H1 (cell line): ENCODE results near the gene KAT5. TPM values are rescaled to one million over a fixed set of nuclear protein-coding genes. Genes with fewer than 3 reads are reported as not detected.

Experiments used
- CTCF ChIA-PET: fragments of 300-600 bp; sonication (Branson Sonifier 250); formaldehyde crosslinking; loops from one replicate; lab custom pipeline; 2021; ENCODE audit not compliant: partially characterized antibody; lab: Charles Lee
- POLR2A ChIA-PET: fragments of 300-600 bp; sonication (Branson Sonifier 250); formaldehyde crosslinking; loops from one replicate; lab custom pipeline; 2021; ENCODE audit warnings: inconsistent platforms; ENCODE audit not compliant: partially characterized antibody; lab: Charles Lee
- DNase-seq, 2 experiments: peaks; one replicate each; pipeline versions ENCODE4 v3.0.0 to v3.0.0-alpha.2; 2010 to 2022; ENCODE audit warnings: low spot score in 2 of 2, low read depth in 1 of 2, mixed read lengths in 1 of 2
- FAIRE-seq: peaks from 2 replicates; lab custom pipeline; 2011; peaks lifted over from hg19 to GRCh38; lab: Jason Lieb, UNC
- H2AFZ ChIP-seq: 2 replicates; pipeline ENCODE4 v1.8.1; 2012; ENCODE audit warnings: low read length, inconsistent platforms
- H2AK5ac ChIP-seq: 2 replicates; pipeline ENCODE4 v1.6.1; 2013; ENCODE audit warnings: low read depth, low read length
- H2BK120ac ChIP-seq: replicated peaks from 2 replicates; pipeline ENCODE3; 2013; ENCODE audit warnings: low read depth, low read length, inconsistent platforms
- H2BK12ac ChIP-seq: 2 replicates; pipeline ENCODE4 v1.6.1; 2013; ENCODE audit warnings: low read depth, low read length
- H2BK15ac ChIP-seq: 2 replicates; pipeline ENCODE4 v1.6.1; 2013; ENCODE audit warnings: low read length
- H2BK20ac ChIP-seq: 2 replicates; pipeline ENCODE4 v1.6.1; 2013; ENCODE audit warnings: low read length
- H2BK5ac ChIP-seq: 2 replicates; pipeline ENCODE4 v1.6.1; 2013; ENCODE audit warnings: low read depth, low read length
- H3K14ac ChIP-seq: 2 replicates; pipeline ENCODE4 v1.6.1; 2013; ENCODE audit warnings: inconsistent platforms; ENCODE audit not compliant: insufficient read length
- H3K18ac ChIP-seq: 2 replicates; pipeline ENCODE4 v1.6.1; 2013; ENCODE audit warnings: low read length; ENCODE audit errors: extremely low read depth
- H3K23ac ChIP-seq: 2 replicates; pipeline ENCODE4 v1.6.1; 2013; ENCODE audit warnings: inconsistent platforms; ENCODE audit not compliant: insufficient read length
- H3K23me2 ChIP-seq: 2 replicates; pipeline ENCODE4 v1.6.1; 2013; ENCODE audit warnings: low read depth, low read length
- H3K27ac ChIP-seq: 2 replicates; pipeline ENCODE4 v1.6.1; 2011; ENCODE audit warnings: low read depth, low read length, inconsistent platforms
- H3K27me3 ChIP-seq, 4 experiments: replicated peaks in 1 of 4; 1 replicate in 1 of 4; 2 replicates in 3 of 4; pipeline versions ENCODE4 v1.6.1 to v1.8.1; 2011 to 2013; ENCODE audit warnings: low read length in 3 of 4, mild to moderate bottlenecking in 3 of 4, inconsistent platforms in 2 of 4, mixed read lengths in 2 of 4, moderate library complexity in 1 of 4; ENCODE audit not compliant: control insufficient read depth in 3 of 4, insufficient read depth in 3 of 4; ENCODE audit errors: extremely low read depth in 1 of 4
- H3K36me3 ChIP-seq, 4 experiments: 2 replicates each; pipeline versions ENCODE4 v1.6.1 to v1.8.1; 2011 to 2013; ENCODE audit warnings: mild to moderate bottlenecking in 4 of 4, low read length in 3 of 4, moderate library complexity in 2 of 4, control low read depth in 1 of 4, inconsistent platforms in 1 of 4; ENCODE audit not compliant: insufficient read depth in 4 of 4, control insufficient read depth in 2 of 4
- H3K4ac ChIP-seq: replicated peaks from 2 replicates; pipeline ENCODE3; 2013; ENCODE audit warnings: low read length, low read depth, mixed read lengths, inconsistent platforms; ENCODE audit not compliant: insufficient read length
- H3K4me1 ChIP-seq, 4 experiments: replicated peaks in 1 of 4; 1 replicate in 1 of 4; 2 replicates in 3 of 4; pipeline versions ENCODE4 v1.6.1 to v1.8.1; 2011 to 2013; ENCODE audit warnings: low read length in 3 of 4, inconsistent platforms in 2 of 4, mixed read lengths in 1 of 4; ENCODE audit not compliant: insufficient read depth in 4 of 4, control insufficient read depth in 3 of 4
- H3K4me2 ChIP-seq, 2 experiments: 2 replicates each; pipeline versions ENCODE4 v1.6.1 to v1.8.1; 2011 to 2013; ENCODE audit warnings: low read depth in 2 of 2, low read length in 2 of 2, control low read depth in 1 of 2, inconsistent platforms in 1 of 2, mild to moderate bottlenecking in 1 of 2; ENCODE audit not compliant: insufficient read depth in 1 of 2
- H3K4me3 ChIP-seq, 4 experiments: fragments of 200-600, 300-600 bp in 1 of 4; sonication (generic), shearing (Covaris generic), sonication (Bioruptor Twin) in 1 of 4; 2 replicates each; pipeline versions ENCODE4 v1.5.1 to v1.8.1; 2011 to 2016; ENCODE audit warnings: low read length in 4 of 4, low read depth in 3 of 4, control low read depth in 2 of 4, inconsistent platforms in 2 of 4, mild to moderate bottlenecking in 2 of 4, mixed read lengths in 1 of 4, moderate library complexity in 1 of 4; ENCODE audit not compliant: insufficient read depth in 2 of 4; ENCODE audit errors: extremely low read depth in 1 of 4
- H3K56ac ChIP-seq: replicated peaks from 2 replicates; pipeline ENCODE3; 2013; ENCODE audit warnings: low read depth, mild to moderate bottlenecking, mixed read lengths, low read length, inconsistent platforms; ENCODE audit not compliant: insufficient read length
- H3K79me1 ChIP-seq: 2 replicates; pipeline ENCODE4 v1.6.1; 2013; ENCODE audit warnings: low read depth, low read length, control low read depth
- H3K79me2 ChIP-seq, 2 experiments: 2 replicates each; pipeline versions ENCODE4 v1.6.1 to v1.8.1; 2012 to 2013; ENCODE audit warnings: low read length in 2 of 2, mild to moderate bottlenecking in 2 of 2, inconsistent platforms in 1 of 2; ENCODE audit not compliant: insufficient read depth in 2 of 2, control insufficient read depth in 1 of 2
- H3K9ac ChIP-seq, 4 experiments: replicated peaks in 1 of 4; 1 replicate in 1 of 4; 2 replicates in 3 of 4; pipeline versions ENCODE4 v1.6.1 to v1.8.1; 2011 to 2013; ENCODE audit warnings: low read depth in 3 of 4, low read length in 3 of 4, control low read depth in 2 of 4, mild to moderate bottlenecking in 2 of 4, moderate library complexity in 2 of 4, inconsistent platforms in 1 of 4; ENCODE audit errors: extremely low read depth in 1 of 4
- H3K9me3 ChIP-seq, 2 experiments: 2 replicates each; pipeline versions ENCODE4 v1.6.1 to v1.8.1; 2012 to 2013; ENCODE audit warnings: mild to moderate bottlenecking in 2 of 2, moderate library complexity in 2 of 2, control low read depth in 1 of 2, inconsistent platforms in 1 of 2, low read depth in 1 of 2, low read length in 1 of 2, mixed read lengths in 1 of 2; ENCODE audit not compliant: insufficient read depth in 2 of 2
- H4K20me1 ChIP-seq, 2 experiments: replicated peaks in 1 of 2; 2 replicates each; pipeline versions ENCODE3 to v1.8.1; 2011 to 2013; ENCODE audit warnings: inconsistent platforms in 2 of 2, low read length in 2 of 2, mild to moderate bottlenecking in 1 of 2; ENCODE audit not compliant: insufficient read depth in 2 of 2, control insufficient read depth in 1 of 2
- H4K5ac ChIP-seq: 2 replicates; pipeline ENCODE4 v1.6.1; 2013; ENCODE audit warnings: low read length, low read depth, mixed read lengths, inconsistent platforms; ENCODE audit not compliant: insufficient read length
- H4K8ac ChIP-seq: 2 replicates; pipeline ENCODE4 v1.8.0; 2013; ENCODE audit warnings: mild to moderate bottlenecking, moderate library complexity, low read length, inconsistent platforms; ENCODE audit not compliant: insufficient read depth; ENCODE audit errors: extremely low read depth
- H4K91ac ChIP-seq: replicated peaks from 2 replicates; pipeline ENCODE3; 2013; ENCODE audit warnings: low read length, mixed read lengths, inconsistent platforms; ENCODE audit not compliant: insufficient read length
- BACH1 ChIP-seq: IDR thresholded peaks from 2 replicates; pipeline ENCODE4 v1.6.1; 2012; ENCODE audit warnings: low read length, improper control_type of control experiment
- BRCA1 ChIP-seq: IDR thresholded peaks from 2 replicates; pipeline ENCODE4 v1.6.1; 2012; ENCODE audit warnings: low read depth, low read length, improper control_type of control experiment
- HDAC6 ChIP-seq: IDR thresholded peaks from one replicate; pipeline ENCODE4 v1.7.1; 2012; ENCODE audit warnings: low read depth, mild to moderate bottlenecking, inconsistent platforms, low read length, moderate library complexity
- KDM4A ChIP-seq: IDR thresholded peaks from one replicate; pipeline ENCODE4 v1.7.1; 2012; ENCODE audit warnings: low read depth, mild to moderate bottlenecking, moderate library complexity, low read length, inconsistent platforms; ENCODE audit not compliant: severe bottlenecking
- SP1 ChIP-seq: IDR thresholded peaks from 2 replicates; pipeline ENCODE4 v1.6.1; 2011; ENCODE audit warnings: low read depth, low read length
- WGBS, 2 experiments: shearing (Covaris generic) in 1 of 2; methylation state at CpG; one replicate each; pipeline versions ENCODE4 v1.1.6 to v1.1.7; 2013 to 2015; ENCODE audit warnings: low lambda C conversion rate in 2 of 2, mixed read lengths in 2 of 2, inconsistent platforms in 1 of 2, low coverage in 1 of 2, missing lambda C conversion rate in 1 of 2; ENCODE audit not compliant: insufficient replicate concordance in 2 of 2, insufficient coverage in 1 of 2, insufficient read length in 1 of 2; ENCODE audit errors: extremely low coverage in 1 of 2, missing lambda C conversion rate in 1 of 2; 5-methylcytosine and 5-hydroxymethylcytosine counted together
- long read RNA-seq, 2 experiments: library from RNA in 1 of 2; library from capped mRNA in 1 of 2; stranded (forward); transcript quantifications; one replicate each; pipeline ENCODE4 v2.0.0, GENCODE V29; 2021; ENCODE audit warnings: inconsistent platforms in 1 of 2
- polyA minus RNA-seq, 3 experiments: library from RNA; depleted of rRNA, polyadenylated mRNA; stranded (reverse); fragments of >200 nt; gene quantifications; 1 replicate in 2 of 3; 2 replicates in 1 of 3; pipeline ENCODE4 v1.2.3, GENCODE V29; 2011
- polyA plus RNA-seq, 7 experiments: library from polyadenylated mRNA; depleted of rRNA in 3 of 7; stranded (reverse) in 5 of 7; unstranded in 2 of 7; fragments of >200 nt in 5 of 7; fragments of 200-250 nt in 2 of 7; gene quantifications; 1 replicate in 5 of 7; 2 replicates in 1 of 7; 4 replicates in 1 of 7; pipeline versions ENCODE4 v1.2.1 to v1.2.3, GENCODE V29; 2011 to 2013; ENCODE audit warnings: missing spikeins in 2 of 7, mixed read lengths in 2 of 7
- total RNA-seq: library from RNA; stranded (reverse); fragmentation: NEBNext Ultra II Directional; extraction: Animal tissue kit (Norgen Biotek cat#: 25700); gene quantifications from 2 replicates; pipeline ENCODE4 v1.2.1, GENCODE V29; 2021
- TF ChIP-seq, protein P1 (sequence below): IDR thresholded peaks from 2 replicates; pipeline ENCODE4 v1.6.1; 2012; ENCODE audit warnings: low read length, inconsistent platforms

Gene KAT5
- total RNA-seq = 36.4 and 37.4 TPM in 2 replicates
- 26.7 and 35.0 TPM in 2 replicates for polyA plus RNA-seq (2011; rRNA removed)
- polyA plus RNA-seq (2011; cell fraction: cytosol; rRNA removed) = 39.6 TPM
- 67.1 TPM for polyA plus RNA-seq (2011; cell fraction: nucleus; rRNA removed)
- 19.6 to 41.0 TPM (median 38.0 TPM) in 4 replicates for polyA plus RNA-seq (2012, experiment 1 of 2)
- polyA plus RNA-seq (2012, experiment 2 of 2) = 26.3 TPM
- 19.6 TPM for polyA plus RNA-seq (2013, experiment 1 of 2)
- 18.0 TPM for polyA plus RNA-seq (2013, experiment 2 of 2)
- 59.7 and 65.6 TPM in 2 replicates for polyA minus RNA-seq (2011; rRNA and poly(A)+ RNA removed)
- 28.3 TPM for polyA minus RNA-seq (2011; cell fraction: cytosol; rRNA and poly(A)+ RNA removed)
- 48.7 TPM for polyA minus RNA-seq (2011; cell fraction: nucleus; rRNA and poly(A)+ RNA removed)
- long read RNA-seq, experiment 1, partial matches to known transcripts = 4 of 13 reads
- long read RNA-seq, experiment 1, other reads (novel, unspliced or antisense) = 3 of 13 reads
- long read RNA-seq, experiment 2, transcript KAT5-203 (14 exons, 2,237 nt) = minor isoform, 5 of 27 reads
- long read RNA-seq, experiment 2, transcript KAT5-202 (13 exons, 2,059 nt) = major isoform, 7 of 27 reads
- long read RNA-seq, experiment 2, partial matches to known transcripts = 4 of 27 reads
- long read RNA-seq, experiment 2, other reads (novel, unspliced or antisense) = 4 of 27 reads

DNA sequence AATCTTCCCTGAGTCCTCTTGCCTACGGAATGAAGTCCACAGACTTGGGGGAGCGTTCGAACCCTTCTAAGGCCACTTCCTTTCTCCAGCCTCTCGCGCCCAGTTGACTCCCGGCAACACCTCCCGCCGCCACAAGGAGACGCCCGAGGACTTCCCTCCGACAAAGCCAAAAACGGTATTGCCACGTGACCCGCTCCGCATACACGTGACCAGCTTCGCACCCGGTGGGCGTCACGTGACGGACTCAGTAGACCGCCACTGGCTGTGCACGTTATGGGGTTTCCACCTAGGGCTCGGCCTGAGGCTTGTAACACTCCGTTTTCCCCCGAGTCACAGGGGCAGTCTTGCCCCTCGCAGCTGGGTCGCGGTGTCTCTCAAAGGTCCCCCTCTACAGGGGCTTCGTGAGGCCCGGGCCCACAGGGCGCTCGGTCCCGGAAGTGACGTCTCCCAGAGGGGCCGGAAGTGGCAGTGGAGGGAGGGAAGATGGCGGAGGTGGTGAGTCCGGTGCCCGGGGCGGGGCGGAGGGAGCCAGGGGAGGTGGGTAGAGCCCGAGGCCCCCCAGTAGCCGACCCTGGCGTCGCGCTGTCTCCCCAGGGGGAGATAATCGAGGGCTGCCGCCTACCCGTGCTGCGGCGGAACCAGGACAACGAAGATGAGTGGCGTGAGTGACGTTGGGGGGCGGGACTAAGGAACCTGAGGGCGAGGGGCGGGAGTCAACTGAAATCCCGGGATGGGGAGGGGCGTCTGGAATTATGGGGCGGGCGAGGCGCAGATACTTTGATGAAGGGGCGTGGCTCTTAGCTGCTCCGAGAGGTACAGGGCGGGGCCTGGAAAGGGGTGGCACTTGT, at the start of gene KAT5:
Gene KAT5, plus strand, starts transcription at position 468 of the 848 bp plus-strand sequence. Its CDS starts 16 bp downstream, at position 484.
- H4K91ac ChIP-seq = peak within 1 kb of the TSS; percentile 98
- no peaks in the 10 kb centered on the region for H3K79me1 ChIP-seq
- FAIRE-seq = no peak
- H4K5ac ChIP-seq = peak within 1 kb of the TSS; percentile 95
- peak within 1 kb of the TSS; percentile 100 for H4K8ac ChIP-seq
- 3% methylated on average over 42 of the region's 65 CpGs; no CpG with 5 or more reads in 1 of the 2 experiments for WGBS, 2 experiments
- H3K23ac ChIP-seq = no peak within 1 kb of the TSS
- peaks cover 3% of the 10 kb centered on the region; the same call in 1 of the 2 replicates for H3K23me2 ChIP-seq
- H2AK5ac ChIP-seq = no peak within 1 kb of the TSS
- no peak within 1 kb of the TSS for H2BK15ac ChIP-seq
- peak; percentile 91 to 100 for DNase-seq
- peaks cover 14 to 26% (median 20%) of the 10 kb centered on the region in 4 experiments for H3K36me3 ChIP-seq
- no peak within 1 kb of the TSS for H3K14ac ChIP-seq
- ChIA-PET CTCF (interaction anchor here (0.6 to 4.4 kb wide), 36 partner anchors 9 to 483 kb away, joined by 3 to 33 read pairs (median 4); partner anchors contain the start of genes CCDC85B, FIBP and RNASEH2C), POLR2A (interaction anchor here (0.7 to 3.3 kb wide), 27 partner anchors 8 to 297 kb away, joined by 3 to 23 read pairs (median 4); partner anchors contain the start of genes CFL1, FIBP, MUS81 and RELA)
- H2AFZ ChIP-seq = peak within 1 kb of the TSS; percentile 96
- H3K27ac ChIP-seq = peak within 1 kb of the TSS; percentile 99
- no peak within 1 kb of the TSS; the same call in 1 of the 2 replicates for H2BK12ac ChIP-seq
- H2BK120ac ChIP-seq = no peak within 1 kb of the TSS
- H3K79me2 ChIP-seq = no peaks in the 10 kb centered on the region
- peak within 1 kb of the TSS; percentile 62 to 87 (median 74) for H3K4me3 ChIP-seq
- peak within 1 kb of the TSS; percentile 99 for H3K18ac ChIP-seq
- peaks cover 0 to 2% (median 2%) of the 10 kb centered on the region in 4 experiments; a peak in 1 of 7 replicates for H3K4me1 ChIP-seq
- peak within 1 kb of the TSS; percentile 73 to 89 for H3K4me2 ChIP-seq
- H4K20me1 ChIP-seq = peaks cover 0 to 9% of the 10 kb centered on the region in 2 experiments
- peak within 1 kb of the TSS; percentile 47 for H3K4ac ChIP-seq
- H3K27me3 ChIP-seq = no peaks in the 10 kb centered on the region
- no peak within 1 kb of the TSS for H2BK20ac ChIP-seq
- H3K56ac ChIP-seq = peak within 1 kb of the TSS; percentile 92
- peak within 1 kb of the TSS; percentile 90 to 97 (median 96) for H3K9ac ChIP-seq
- H3K9me3 ChIP-seq = 0 out of 4 replicates have a peak, but pooled peaks cover 0 to 2% of the 10 kb centered on the region in 2 experiments
- H2BK5ac ChIP-seq = peak within 1 kb of the TSS; percentile 94
- TF ChIP-seq BRCA1 (peak; percentile 54; the same call in 1 of the 2 replicates), HDAC6 (no peak), BACH1 (no peak), SP1 (0 out of 2 replicates have a peak, but pooled peaks have one; percentile 41), KDM4A (peak; percentile 98)
- TF ChIP-seq, protein P1, sequence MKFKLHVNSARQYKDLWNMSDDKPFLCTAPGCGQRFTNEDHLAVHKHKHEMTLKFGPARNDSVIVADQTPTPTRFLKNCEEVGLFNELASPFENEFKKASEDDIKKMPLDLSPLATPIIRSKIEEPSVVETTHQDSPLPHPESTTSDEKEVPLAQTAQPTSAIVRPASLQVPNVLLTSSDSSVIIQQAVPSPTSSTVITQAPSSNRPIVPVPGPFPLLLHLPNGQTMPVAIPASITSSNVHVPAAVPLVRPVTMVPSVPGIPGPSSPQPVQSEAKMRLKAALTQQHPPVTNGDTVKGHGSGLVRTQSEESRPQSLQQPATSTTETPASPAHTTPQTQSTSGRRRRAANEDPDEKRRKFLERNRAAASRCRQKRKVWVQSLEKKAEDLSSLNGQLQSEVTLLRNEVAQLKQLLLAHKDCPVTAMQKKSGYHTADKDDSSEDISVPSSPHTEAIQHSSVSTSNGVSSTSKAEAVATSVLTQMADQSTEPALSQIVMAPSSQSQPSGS = no peak; the same call in 1 of the 2 replicates
